OCI-LY7 (cell line): ENCODE results near the gene HLTF.

Experiments used
- CTCF ChIP-seq: fragments of 200-600 bp; sonication (generic); conservative IDR thresholded peaks from 2 replicates; pipeline ENCODE4 v1.5.1; 2014; ENCODE audit warnings: mild to moderate bottlenecking, antibody characterized with exemption, low read length, moderate library complexity, mixed read lengths
- EZH2phosphoT487 ChIP-seq: fragments of 200-600 bp; sonication (generic); IDR thresholded peaks from 2 replicates; pipeline ENCODE4 v1.6.1; 2018; ENCODE audit warnings: low read depth, borderline replicate concordance, mild to moderate bottlenecking, mixed run types, antibody characterized with exemption, low read length, moderate library complexity, mixed read lengths

- TF ChIP-seq EZH2phosphoT487 (no peak), CTCF (no peak)
These were observed 105.1 kb downstream of the HLTF start for GRCh38 chr3:148981273-148981672.
